Left lung (tissue), 10 donors: ENCODE results near the gene EXOC3. TPM values are rescaled to one million over a fixed set of nuclear protein-coding genes. Genes with fewer than 3 reads are reported as not detected.
A peak's percentile ranks its signal among the peaks of the same experiment; 100 is the strongest.
"Not testable (repeated sequence)": the region's sequence is repeated elsewhere in the genome, so short reads cannot be mapped to it uniquely, and the experiment has no call there.

ENCODE experiments used
- ATAC-seq: fragments of 200-7000 bp; cut with Tn5 transposase; one replicate; pipeline ENCODE4 v1.9.1; 2020; ENCODE audit warnings: moderate library complexity
- DNase-seq, 4 donors: peaks; one replicate each; pipeline ENCODE4 v3.0.0-alpha.2; 2013 to 2020
- H3K27ac ChIP-seq, 2 donors: fragments of 200-600 bp; sonication (generic) in 1 of 2; one replicate each; pipeline versions ENCODE4 v1.5.0 to v1.8.0; 2020 to 2021
- H3K27me3 ChIP-seq, 2 donors: fragments of 200-600 bp; sonication (generic) in 1 of 2; one replicate each; pipeline versions ENCODE4 v1.5.0 to v1.8.0; 2020 to 2021
- H3K36me3 ChIP-seq, 2 donors: fragments of 200-600 bp; sonication (generic) in 1 of 2; one replicate each; pipeline versions ENCODE4 v1.5.0 to v1.8.0; 2020 to 2021
- H3K4me1 ChIP-seq, 2 donors: fragments of 200-600 bp; one replicate each; pipeline ENCODE4 v1.8.0; 2021
- H3K4me3 ChIP-seq, 2 donors: fragments of 200-600 bp; sonication (generic) in 1 of 2; one replicate each; pipeline versions ENCODE4 v1.5.0 to v1.8.0; 2020 to 2021; ENCODE audit warnings: mild to moderate bottlenecking in 1 of 2
- H3K9me3 ChIP-seq, 2 donors: fragments of 200-600 bp; sonication (generic) in 1 of 2; one replicate each; pipeline versions ENCODE4 v1.5.0 to v1.8.0; 2020 to 2021
- CTCF ChIP-seq, 2 donors: fragments of 200-600 bp; sonication (generic) in 1 of 2; IDR thresholded peaks; one replicate each; pipeline versions ENCODE4 v1.5.0 to v1.8.0; 2021; ENCODE audit warnings: antibody characterized with exemption in 2 of 2
- intact Hi-C, 2 donors: fragments of 100-400 bp; cut with DNase I; formaldehyde crosslinking; loops; one replicate each; pipeline versions ENCODE4 v1.11.2 to v1.14.2; 2022
- polyA plus RNA-seq, 6 donors: library from polyadenylated mRNA; unstranded; fragments of 120-200 nt; gene quantifications; one replicate each; pipeline ENCODE4 v1.2.1, GENCODE V29; 2013; ENCODE audit not compliant: insufficient read length in 6 of 6
- total RNA-seq, 2 donors: library from RNA; stranded (reverse); fragmentation: NEBNext Ultra II Directional; extraction: Animal tissue kit (Norgen Biotek cat#: 25700); gene quantifications; one replicate each; pipeline ENCODE4 v1.2.1, GENCODE V29; 2021
- donor health status: DM: no; HTN: yes; CAD: no.
- donor health status: DM: no; HTN: no; CAD: no.

EXOC3 gene
- total and polyA plus RNA-seq, 8 donors, result 43.8 to 62.4 (median 57.0) TPM

- peak; percentile 40 for ATAC-seq
- Histone ChIP-seq H3K4me3 (no peak overlapping the region), H3K36me3 (no peaks in the 10 kb centered on the region), H3K4me1 (no peaks in the 10 kb centered on the region), H3K27ac (no peak overlapping the region), H3K9me3 (no peaks in the 10 kb centered on the region), H3K27me3 (peaks cover 14 to 82% of the 10 kb centered on the region in 2 donors)
- TF ChIP-seq CTCF (IDR thresholded peaks at IDR 0.05), result no peak
- DNase-seq, result no peak
- intact Hi-C loops, result no loop called here
Observed at GRCh38 chr5:502325-503079, 59.5 kb downstream of the EXOC3 start.

- no peaks in the 10 kb centered on the region for H3K9me3 ChIP-seq
- no peak overlapping the region for H3K4me3 ChIP-seq
- no peak overlapping the region for H3K27ac ChIP-seq
- no peak for ATAC-seq
- TF ChIP-seq CTCF (IDR thresholded peaks at IDR 0.05), result no peak
- H3K4me1 ChIP-seq, result no peaks in the 10 kb centered on the region
- intact Hi-C loops, result no loop called here
- peaks cover 14 to 61% of the 10 kb centered on the region in 2 donors for H3K27me3 ChIP-seq
- DNase-seq, result peak in 1 of 4 donors; percentile 47
- H3K36me3 ChIP-seq, result no peaks in the 10 kb centered on the region
Observed at GRCh38 chr5:504326-505154, 61.6 kb downstream of the EXOC3 start.

- Histone ChIP-seq H3K27ac (no peak overlapping the region), H3K36me3 (no peaks in the 10 kb centered on the region), H3K4me1 (no peaks in the 10 kb centered on the region), H3K27me3 (peaks cover 11 to 62% of the 10 kb centered on the region in 2 donors), H3K9me3 (no peaks in the 10 kb centered on the region), H3K4me3 (no peak overlapping the region)
- DNase-seq, result peak in 1 of 4 donors; percentile 65
- intact Hi-C loops, result no loop called here
- TF ChIP-seq CTCF (IDR thresholded peaks at IDR 0.05), result no peak
- ATAC-seq, result no peak
Observed at GRCh38 chr5:505951-506525, 63.1 kb downstream of the EXOC3 start.

DNA sequence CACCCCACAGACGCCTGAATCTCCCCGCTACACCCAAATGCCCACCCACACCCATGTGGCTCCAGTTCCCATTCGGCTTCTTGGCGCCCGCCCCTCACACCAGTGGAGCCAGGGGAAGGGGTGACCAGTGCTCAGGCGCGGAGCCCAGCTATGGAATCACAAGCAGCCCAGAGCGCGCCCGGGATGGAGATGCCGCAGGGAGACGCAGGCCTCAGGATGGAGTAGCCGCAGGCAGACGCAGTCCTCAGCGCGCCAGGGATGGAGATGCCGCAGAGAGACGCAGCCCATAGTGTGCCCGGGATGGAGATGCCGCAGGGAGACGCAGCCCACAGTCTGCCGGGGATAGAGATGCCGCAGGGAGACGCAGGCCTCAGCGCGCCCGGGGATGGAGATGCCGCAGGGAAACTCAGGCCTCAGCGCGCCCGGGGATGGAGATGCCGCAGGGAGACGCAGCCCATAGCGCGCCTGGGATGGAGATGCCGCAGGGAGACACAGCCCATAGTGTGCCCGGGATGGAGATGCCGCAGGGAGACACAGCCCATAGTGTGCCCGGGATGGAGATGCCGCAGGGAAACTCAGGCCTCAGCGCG lies 65.1 kb downstream of the EXOC3 start:
- H3K4me1 ChIP-seq, H3K27ac ChIP-seq, H3K4me3 ChIP-seq, H3K36me3 ChIP-seq, intact Hi-C loops, H3K9me3 ChIP-seq, ATAC-seq: not testable (repeated sequence)
- peaks cover 0 to 50% of the 10 kb centered on the region in 2 donors for H3K27me3 ChIP-seq
- DNase-seq, result peak in 1 of 4 donors; percentile 52

- Histone ChIP-seq H3K9me3 (no peaks in the 10 kb centered on the region), H3K36me3 (no peaks in the 10 kb centered on the region), H3K27ac (no peak overlapping the region), H3K4me1 (no peaks in the 10 kb centered on the region), H3K4me3 (no peak overlapping the region), H3K27me3 (peaks cover 0 to 52% of the 10 kb centered on the region in 2 donors)
- intact Hi-C loops, result no loop called here
- ATAC-seq, result no peak
- peak in 1 of 4 donors; percentile 57 for DNase-seq
- TF ChIP-seq CTCF (IDR thresholded peaks at IDR 0.05), result no peak
Observed at GRCh38 chr5:509611-510185, 66.7 kb downstream of the EXOC3 start.
